B cell (primary cell): ENCODE results near the gene LYST.

Experiments used
- EZH2 ChIP-seq: IDR thresholded peaks from 2 replicates; pipeline ENCODE4 v1.6.1; 2012; ENCODE audit warnings: borderline replicate concordance, low read depth, mild to moderate bottlenecking, moderate library complexity, low read length; ENCODE audit not compliant: insufficient read depth, poor library complexity, severe bottlenecking
- TF ChIP-seq, protein P1 (sequence below): fragments of 200-600 bp; IDR thresholded peaks from one replicate; pipeline ENCODE4 v1.8.0; 2022; ENCODE audit warnings: antibody characterized with exemption, mild to moderate bottlenecking

DNA sequence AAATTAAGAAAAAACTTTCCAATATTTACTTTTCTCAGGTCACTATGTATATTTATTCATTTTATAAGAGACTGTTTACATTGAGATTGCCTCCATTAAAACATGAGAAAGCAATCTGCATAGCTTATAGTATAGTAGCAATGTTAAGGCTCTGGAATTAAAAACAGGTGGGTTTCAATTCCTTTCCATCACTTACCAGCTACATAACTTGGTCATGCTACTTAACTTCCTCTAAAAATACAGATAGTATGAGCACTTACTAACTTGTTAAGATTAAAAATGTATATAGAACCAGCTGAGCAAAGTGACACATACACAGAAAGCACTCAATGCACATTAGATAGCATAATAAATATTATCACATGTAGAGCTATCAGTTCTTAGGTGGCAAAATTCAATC, 76.6 kb downstream of the LYST start:
- TF ChIP-seq, protein P1, sequence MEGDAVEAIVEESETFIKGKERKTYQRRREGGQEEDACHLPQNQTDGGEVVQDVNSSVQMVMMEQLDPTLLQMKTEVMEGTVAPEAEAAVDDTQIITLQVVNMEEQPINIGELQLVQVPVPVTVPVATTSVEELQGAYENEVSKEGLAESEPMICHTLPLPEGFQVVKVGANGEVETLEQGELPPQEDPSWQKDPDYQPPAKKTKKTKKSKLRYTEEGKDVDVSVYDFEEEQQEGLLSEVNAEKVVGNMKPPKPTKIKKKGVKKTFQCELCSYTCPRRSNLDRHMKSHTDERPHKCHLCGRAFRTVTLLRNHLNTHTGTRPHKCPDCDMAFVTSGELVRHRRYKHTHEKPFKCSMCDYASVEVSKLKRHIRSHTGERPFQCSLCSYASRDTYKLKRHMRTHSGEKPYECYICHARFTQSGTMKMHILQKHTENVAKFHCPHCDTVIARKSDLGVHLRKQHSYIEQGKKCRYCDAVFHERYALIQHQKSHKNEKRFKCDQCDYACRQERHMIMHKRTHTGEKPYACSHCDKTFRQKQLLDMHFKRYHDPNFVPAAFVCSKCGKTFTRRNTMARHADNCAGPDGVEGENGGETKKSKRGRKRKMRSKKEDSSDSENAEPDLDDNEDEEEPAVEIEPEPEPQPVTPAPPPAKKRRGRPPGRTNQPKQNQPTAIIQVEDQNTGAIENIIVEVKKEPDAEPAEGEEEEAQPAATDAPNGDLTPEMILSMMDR = no peak
- no peak for TF ChIP-seq EZH2
